Endothelial cell of umbilical vein (primary cell): ENCODE results near the gene LYPD1. TPM values are rescaled to one million over a fixed set of nuclear protein-coding genes. Genes with fewer than 3 reads are reported as not detected.

Source experiments
- BruUV-seq: library from RNA; stranded (reverse); fragments of 400-500 nt; replicated peaks from 2 replicates; lab custom pipeline; 2021; lab: Mats Ljungman, UMichigan
- CTCF ChIA-PET: fragments of 300-600, 350-600 bp; sonication (Branson Sonifier 250); formaldehyde crosslinking; loops from one replicate; lab custom pipeline; 2021; ENCODE audit warnings: antibody characterized with exemption, inconsistent platforms; lab: Charles Lee
- POLR2A ChIA-PET: fragments of 300-600, 350-600 bp; sonication (Branson Sonifier 250); formaldehyde crosslinking; loops from one replicate; lab custom pipeline; 2021; ENCODE audit warnings: antibody characterized with exemption, inconsistent platforms; lab: Charles Lee
- DNase-seq: peaks from one replicate; pipeline ENCODE4 v3.0.0-alpha.2; 2011; ENCODE audit warnings: low read depth, low spot score
- FAIRE-seq: peaks from 2 replicates; lab custom pipeline; 2011; peaks lifted over from hg19 to GRCh38; lab: Jason Lieb, UNC
- H2AFZ ChIP-seq: 2 replicates; pipeline ENCODE4 v1.6.0; 2012; ENCODE audit warnings: low read depth, low read length, control low read depth, inconsistent platforms
- H3K27ac ChIP-seq: 2 replicates; pipeline ENCODE4 v1.5.1; 2011; ENCODE audit warnings: low read depth, mild to moderate bottlenecking, control low read depth, low read length, moderate library complexity; ENCODE audit not compliant: insufficient read depth
- H3K27me3 ChIP-seq, 2 experiments: 2 replicates each; pipeline versions ENCODE4 v1.6.0 to v1.6.1; 2011; ENCODE audit warnings: low read length in 2 of 2, mixed read lengths in 1 of 2; ENCODE audit not compliant: control insufficient read depth in 2 of 2, insufficient read depth in 2 of 2
- H3K36me3 ChIP-seq, 2 experiments: 2 replicates in 1 of 2; 3 replicates in 1 of 2; pipeline ENCODE4 v1.5.1; 2011; ENCODE audit warnings: low read length in 2 of 2, mild to moderate bottlenecking in 1 of 2, moderate library complexity in 1 of 2; ENCODE audit not compliant: control insufficient read depth in 2 of 2, insufficient read depth in 2 of 2; ENCODE audit errors: extremely low read depth in 1 of 2
- H3K4me1 ChIP-seq: 3 replicates; pipeline ENCODE4 v1.5.1; 2011; ENCODE audit warnings: mild to moderate bottlenecking, low read length; ENCODE audit not compliant: control insufficient read depth, insufficient read depth; ENCODE audit errors: extremely low read depth
- H3K4me2 ChIP-seq: 2 replicates; pipeline ENCODE4 v1.6.1; 2011; ENCODE audit warnings: low read length, control low read depth, mixed read lengths; ENCODE audit not compliant: insufficient read depth
- H3K4me3 ChIP-seq, 3 experiments: fragments of 200-600 bp in 1 of 3; sonication (generic), shearing (Covaris generic) in 1 of 3; replicated peaks in 1 of 3; 2 replicates each; pipeline ENCODE4 v1.5.1; 2011 to 2016; ENCODE audit warnings: control low read depth in 3 of 3, low read length in 3 of 3, mild to moderate bottlenecking in 2 of 3, inconsistent platforms in 1 of 3, low read depth in 1 of 3, moderate library complexity in 1 of 3; ENCODE audit not compliant: insufficient read depth in 1 of 3
- H3K79me2 ChIP-seq: 2 replicates; pipeline ENCODE4 v1.6.0; 2012; ENCODE audit warnings: low read length, inconsistent platforms; ENCODE audit not compliant: control insufficient read depth, insufficient read depth
- H3K9ac ChIP-seq: replicated peaks from 2 replicates; pipeline ENCODE3; 2011; ENCODE audit warnings: low read length, control low read depth; ENCODE audit not compliant: insufficient read depth; ENCODE audit errors: extremely low read depth
- H3K9me1 ChIP-seq: replicated peaks from 3 replicates; pipeline ENCODE4 v1.6.0; 2011; ENCODE audit warnings: mild to moderate bottlenecking, low read length; ENCODE audit not compliant: control insufficient read depth, insufficient read depth; ENCODE audit errors: extremely low read depth
- H3K9me3 ChIP-seq: replicated peaks from 2 replicates; pipeline ENCODE4 v1.5.1; 2012; ENCODE audit warnings: low read length, inconsistent platforms; ENCODE audit not compliant: control insufficient read depth, insufficient read depth
- H4K20me1 ChIP-seq: replicated peaks from 2 replicates; pipeline ENCODE3; 2011; ENCODE audit warnings: mild to moderate bottlenecking, low read length; ENCODE audit not compliant: control insufficient read depth, insufficient read depth; ENCODE audit errors: extremely low read depth
- CTCF ChIP-seq, 2 donors: IDR thresholded peaks; 1 replicate in 1 of 2; 2 replicates in 1 of 2; pipeline ENCODE4 v1.5.1; 2011; ENCODE audit warnings: low read length in 2 of 2, mild to moderate bottlenecking in 2 of 2, moderate library complexity in 2 of 2, control low read depth in 1 of 2, inconsistent platforms in 1 of 2, low read depth in 1 of 2; ENCODE audit not compliant: insufficient read depth in 1 of 2; ENCODE audit errors: extremely low read depth in 1 of 2
- EZH2 ChIP-seq: IDR thresholded peaks from 2 replicates; pipeline ENCODE4 v1.6.1; 2012; ENCODE audit warnings: borderline replicate concordance, low read depth, mild to moderate bottlenecking, moderate library complexity, low read length, inconsistent platforms; ENCODE audit not compliant: severe bottlenecking
- FOS ChIP-seq: IDR thresholded peaks from 2 replicates; pipeline ENCODE4 v1.6.1; 2011; ENCODE audit warnings: mild to moderate bottlenecking, low read length, moderate library complexity, borderline replicate concordance; ENCODE audit not compliant: insufficient read depth
- GATA2 ChIP-seq: IDR thresholded peaks from 2 replicates; pipeline ENCODE4 v1.7.0; 2011; ENCODE audit warnings: low read depth, mild to moderate bottlenecking, moderate library complexity, mixed read lengths, low read length; ENCODE audit not compliant: insufficient read length, insufficient read depth
- JUN ChIP-seq: IDR thresholded peaks from 2 replicates; pipeline ENCODE4 v1.6.1; 2011; ENCODE audit warnings: borderline replicate concordance, low read depth; ENCODE audit not compliant: insufficient read length, insufficient read depth
- MAX ChIP-seq: IDR thresholded peaks from 2 replicates; pipeline ENCODE4 v1.6.1; 2011; ENCODE audit not compliant: insufficient read depth, insufficient read length
- MYC ChIP-seq: IDR thresholded peaks from one replicate; pipeline ENCODE4 v1.6.1; 2011; ENCODE audit warnings: mild to moderate bottlenecking, low read depth, low read length
- POLR2A ChIP-seq: IDR thresholded peaks from 2 replicates; pipeline ENCODE4 v1.6.1; 2012; ENCODE audit warnings: low read depth, mild to moderate bottlenecking, control low read depth, low read length
- POLR2AphosphoS5 ChIP-seq: IDR thresholded peaks from 2 replicates; pipeline ENCODE4 v1.6.1; 2012; ENCODE audit warnings: low read depth, mild to moderate bottlenecking, control low read depth, low read length, moderate library complexity; ENCODE audit not compliant: insufficient read depth
- dilution Hi-C: fragments of 300-500 bp; cut with MboI; formaldehyde crosslinking; loops from one replicate; pipeline ENCODE4 v1.15.0; 2019; ENCODE audit warnings: low sequenced_read_pairs; ENCODE audit not compliant: extremely low pct_ligation_motif_present
- intact Hi-C: fragments of 100-400 bp; cut with micrococcal nuclease; formaldehyde crosslinking; loops from one replicate; pipeline ENCODE4 v1.10.0; 2022
- polyA plus RNA-seq, 4 experiments: library from polyadenylated mRNA; depleted of rRNA in 3 of 4; stranded (reverse) in 3 of 4; unstranded in 1 of 4; fragments of >200 nt; gene quantifications; 2 replicates each; pipeline versions ENCODE4 v1.2.1 to v1.2.3, GENCODE V29; 2011 to 2012; ENCODE audit warnings: missing spikeins in 1 of 4
- total RNA-seq: library from RNA; stranded (reverse); gene quantifications from 2 replicates; pipeline ENCODE4 v1.2.3, GENCODE V29; 2021

The LYPD1 gene
- total and polyA plus RNA-seq, 2 donors (not counting 3 experiments of a cell fraction or from before 2014, with no cell fraction given), result 76.6 to 105 TPM

DNA sequence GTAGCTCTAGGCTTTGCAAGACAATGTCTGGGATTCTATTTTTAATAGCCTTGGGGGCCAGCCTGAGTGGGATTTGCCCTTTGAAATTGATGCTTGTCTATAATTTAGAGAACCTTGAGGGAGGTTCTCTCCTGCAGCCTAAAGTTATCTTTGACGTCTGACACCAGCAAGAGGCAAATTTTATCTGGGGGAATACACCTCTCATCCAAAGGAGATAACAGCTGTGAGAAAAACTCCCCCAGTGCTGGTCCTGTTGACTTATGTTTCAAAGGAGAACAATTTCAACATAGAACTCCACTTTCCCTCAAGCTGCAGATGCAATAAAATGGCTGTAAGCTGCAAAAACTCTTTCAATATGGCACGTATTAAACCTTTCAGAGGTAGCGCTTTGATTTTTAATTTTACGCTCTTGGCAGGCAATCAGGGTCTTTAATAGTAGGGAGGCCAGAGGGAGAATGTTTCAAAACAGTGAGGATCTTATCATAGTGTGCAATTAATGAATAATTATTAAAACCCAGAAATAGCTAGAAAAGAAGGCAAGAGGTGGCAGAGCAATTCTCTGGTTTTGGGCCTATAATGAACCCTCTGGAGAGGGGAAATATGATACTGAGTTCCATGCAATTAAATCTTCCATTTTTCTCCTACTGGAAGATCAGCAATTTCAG is 62.4 kb downstream of the LYPD1 start:
- CTCF ChIA-PET, result no interaction called here
- FAIRE-seq, result no peak

More for the DNA sequence above, 62.4 kb downstream of the LYPD1 start:
- dilution Hi-C loops (no loop called here), intact Hi-C loops (no loop called here)
- no peaks in the 10 kb centered on the region for H3K27me3 ChIP-seq
- POLR2A ChIA-PET, result no interaction called here
- H3K4me1 ChIP-seq, result no peaks in the 10 kb centered on the region
- no peak overlapping the region for H3K4me3 ChIP-seq
- no peak overlapping the region for H3K9ac ChIP-seq
- H3K9me1 ChIP-seq, result no peaks in the 10 kb centered on the region
- no peak overlapping the region for H3K4me2 ChIP-seq
- H4K20me1 ChIP-seq, result no peaks in the 10 kb centered on the region
- DNase-seq, result no peak
- H3K79me2 ChIP-seq, result no peaks in the 10 kb centered on the region
- H2AFZ ChIP-seq, result no peak overlapping the region
- H3K9me3 ChIP-seq, result no peaks in the 10 kb centered on the region
- no peaks in the 10 kb centered on the region for H3K36me3 ChIP-seq
- no peak overlapping the region for H3K27ac ChIP-seq
- BruUV-seq, result no TSS peak
- TF ChIP-seq POLR2AphosphoS5 (no peak), MAX (no peak), POLR2A (no peak), EZH2 (no peak), MYC (no peak), JUN (no peak), FOS (no peak), GATA2 (no peak), CTCF (IDR thresholded peaks at IDR 0.05; ENCODE audit: extremely low read depth in 1 of 2, insufficient read depth in 1 of 2, low read depth in 1 of 2, low read length in 2 of 2) (no peak)
